Sigmoid colon (tissue), 4 donors: ENCODE measurements around the gene TMEM44.

Experiments used
- EP300 ChIP-seq, 4 donors: sonication (generic); formaldehyde crosslinking; IDR thresholded peaks; one replicate each; pipeline ENCODE4 v1.6.1; 2017; ENCODE audit warnings: antibody characterized with exemption in 4 of 4
- POLR2A ChIP-seq, 2 donors: fragments of 450-650 bp; IDR thresholded peaks; one replicate each; pipeline ENCODE4 v1.6.1; 2016; ENCODE audit warnings: antibody characterized with exemption in 2 of 2, mild to moderate bottlenecking in 2 of 2, moderate library complexity in 2 of 2
- TF ChIP-seq, protein P1 (sequence below), 4 experiments: fragments of 450-650 bp in 3 of 4; fragments of 200-600 bp in 1 of 4; IDR thresholded peaks; one replicate each; pipeline ENCODE4 v1.5.1; 2016 to 2019; ENCODE audit warnings: antibody characterized with exemption in 4 of 4, mild to moderate bottlenecking in 3 of 4, moderate library complexity in 2 of 4

DNA sequence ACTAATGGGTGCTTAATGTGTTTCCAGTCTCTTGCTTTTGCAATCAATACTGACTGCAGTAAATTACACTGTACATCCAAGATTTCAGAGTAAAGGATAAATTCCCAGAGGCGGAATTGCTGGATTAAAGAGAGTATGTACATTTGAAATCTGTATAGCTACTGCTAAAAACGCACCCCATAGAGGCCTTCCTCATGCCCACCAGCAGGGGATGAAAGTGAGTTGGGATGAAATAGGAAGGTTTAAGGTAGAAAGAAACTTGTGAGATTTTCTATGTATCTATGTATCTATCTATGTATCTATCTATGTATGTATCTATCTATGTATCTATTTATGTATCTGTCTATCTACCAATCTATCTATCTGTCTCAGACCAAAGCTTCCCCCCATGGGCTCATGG lies 28.4 kb downstream of the TMEM44 start:
- TF ChIP-seq POLR2A (IDR thresholded peaks at IDR 0.05), result no peak
- TF ChIP-seq, protein P1, sequence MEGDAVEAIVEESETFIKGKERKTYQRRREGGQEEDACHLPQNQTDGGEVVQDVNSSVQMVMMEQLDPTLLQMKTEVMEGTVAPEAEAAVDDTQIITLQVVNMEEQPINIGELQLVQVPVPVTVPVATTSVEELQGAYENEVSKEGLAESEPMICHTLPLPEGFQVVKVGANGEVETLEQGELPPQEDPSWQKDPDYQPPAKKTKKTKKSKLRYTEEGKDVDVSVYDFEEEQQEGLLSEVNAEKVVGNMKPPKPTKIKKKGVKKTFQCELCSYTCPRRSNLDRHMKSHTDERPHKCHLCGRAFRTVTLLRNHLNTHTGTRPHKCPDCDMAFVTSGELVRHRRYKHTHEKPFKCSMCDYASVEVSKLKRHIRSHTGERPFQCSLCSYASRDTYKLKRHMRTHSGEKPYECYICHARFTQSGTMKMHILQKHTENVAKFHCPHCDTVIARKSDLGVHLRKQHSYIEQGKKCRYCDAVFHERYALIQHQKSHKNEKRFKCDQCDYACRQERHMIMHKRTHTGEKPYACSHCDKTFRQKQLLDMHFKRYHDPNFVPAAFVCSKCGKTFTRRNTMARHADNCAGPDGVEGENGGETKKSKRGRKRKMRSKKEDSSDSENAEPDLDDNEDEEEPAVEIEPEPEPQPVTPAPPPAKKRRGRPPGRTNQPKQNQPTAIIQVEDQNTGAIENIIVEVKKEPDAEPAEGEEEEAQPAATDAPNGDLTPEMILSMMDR (IDR thresholded peaks at IDR 0.05), result no peak
- no peak for TF ChIP-seq EP300 (IDR thresholded peaks at IDR 0.05)
